HG03025 (cell line): ENCODE results near the gene CACNA1A.
"Not testable (repeated sequence)": the region's sequence is repeated elsewhere in the genome, so short reads cannot be mapped to it uniquely, and the experiment has no call there.

Experiments
- ATAC-seq: cut with Tn5 transposase; IDR thresholded peaks from one replicate; pipeline ENCODE4 v1.9.1; 2021; ENCODE audit warnings: mild to moderate bottlenecking, moderate library complexity; ENCODE audit not compliant: unreplicated experiment, low FRiP score

Gene CACNA1A

GRCh38 chr19:13209484-13210338 lies 296.6 kb downstream of the CACNA1A start:
- no peak for ATAC-seq

GRCh38 chr19:13208672-13209483 lies 297.4 kb downstream of the CACNA1A start:
- peak; percentile 16 for ATAC-seq

- peak; percentile 51 for ATAC-seq
These were observed 298.2 kb downstream of the CACNA1A start for GRCh38 chr19:13207846-13208671.

GRCh38 chr19:13207237-13207845 lies 298.9 kb downstream of the CACNA1A start:
- ATAC-seq, result no peak

GRCh38 chr19:13206587-13206986 lies 299.7 kb downstream of the CACNA1A start:
- no peak for ATAC-seq

GRCh38 chr19:13202112-13202511 lies 304.2 kb downstream of the CACNA1A start:
- ATAC-seq, result not testable (repeated sequence)

GRCh38 chr19:13198634-13199033 lies 307.6 kb downstream of the CACNA1A start:
- ATAC-seq, result no peak

- no peak for ATAC-seq
These were observed 310.6 kb downstream of the CACNA1A start for GRCh38 chr19:13195678-13196077.

- ATAC-seq, result no peak
These were observed 315.3 kb downstream of the CACNA1A start for GRCh38 chr19:13190781-13191540.

- ATAC-seq, result no peak
These were observed 316.7 kb downstream of the CACNA1A start for GRCh38 chr19:13189600-13189999.

GRCh38 chr19:13187419-13187818 lies 318.9 kb downstream of the CACNA1A start:
- ATAC-seq, result no peak

- not testable (repeated sequence) for ATAC-seq
These were observed 319.6 kb downstream of the CACNA1A start for GRCh38 chr19:13186688-13187087.

GRCh38 chr19:13185763-13186657 lies 320.3 kb downstream of the CACNA1A start:
- not testable (repeated sequence) for ATAC-seq

- not testable (repeated sequence) for ATAC-seq
These were observed 321.4 kb downstream of the CACNA1A start for GRCh38 chr19:13184926-13185325.

- ATAC-seq, result no peak
These were observed 324.4 kb downstream of the CACNA1A start for GRCh38 chr19:13181747-13182388.

GRCh38 chr19:13178291-13178690 lies 328.0 kb downstream of the CACNA1A start:
- not testable (repeated sequence) for ATAC-seq

GRCh38 chr19:13177584-13177983 lies 328.7 kb downstream of the CACNA1A start:
- not testable (repeated sequence) for ATAC-seq

- no peak for ATAC-seq
These were observed 329.9 kb downstream of the CACNA1A start for GRCh38 chr19:13176345-13176744.
